ENCODE results near the gene OR11G2. TPM values are rescaled to one million over a fixed set of nuclear protein-coding genes. Genes with fewer than 3 reads are reported as not detected.
"Not testable (repeated sequence)": the region's sequence is repeated elsewhere in the genome, so short reads cannot be mapped to it uniquely, and the experiment has no call there.

Gene OR11G2
- total RNA-seq, 1 experiment from 2014 or later = not detected

DNA sequence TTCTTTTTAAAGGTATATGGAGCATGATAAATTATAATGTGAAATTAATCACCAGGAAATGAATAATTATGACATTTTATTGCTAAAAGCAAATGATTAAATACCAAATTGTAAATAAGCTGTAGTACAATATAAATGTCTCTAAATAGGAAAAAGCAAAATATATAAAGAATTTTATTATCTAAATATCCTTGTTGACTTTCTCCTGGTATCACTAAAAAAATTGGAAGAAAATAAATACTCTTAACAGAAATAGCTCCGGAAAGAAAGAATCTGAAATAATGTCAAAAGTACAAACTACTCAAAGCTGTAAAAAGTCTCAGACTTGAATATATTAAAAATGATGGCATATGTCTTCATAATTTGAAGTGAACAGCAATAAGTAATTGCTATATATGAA, 38.0 kb downstream of the OR11G2 start, which contains the start of gene OR11H7:
TSS of gene OR11H7 (plus strand) at position 301 of the 400 bp plus-strand sequence.
- Histone ChIP-seq H3K27me3 (ENCODE audit: insufficient read depth, low read depth) (no peaks in the 10 kb centered on the region), H3K27ac (no peak within 1 kb of the TSS), H3K4me2 (no peak within 1 kb of the TSS), H3K9me2 (ENCODE audit: insufficient read depth) (no peaks in the 10 kb centered on the region), H3F3A (ENCODE audit: insufficient read depth, low read depth) (no peaks in the 10 kb centered on the region), H4K20me1 (ENCODE audit: insufficient read depth) (no peaks in the 10 kb centered on the region), H3K4me1 (replicated peaks; ENCODE audit: insufficient read depth) (no peaks in the 10 kb centered on the region), H3K9me3 (ENCODE audit: insufficient read depth, low read depth) (no peaks in the 10 kb centered on the region), H2AFZ (no peak within 1 kb of the TSS), H3K4me3 (no peak within 1 kb of the TSS), H3K36me3 (ENCODE audit: low read depth) (no peaks in the 10 kb centered on the region), H3K79me2 (ENCODE audit: low read depth) (no peaks in the 10 kb centered on the region)
- no peak for DNase-seq
- ChIA-PET CTCF (no interaction called here), POLR2A (ENCODE audit: unreplicated experiment) (no interaction called here)
- no TSS peak for BruUV-seq (replicated peaks)
- no peak for TF ChIP-seq EZH2 (IDR thresholded peaks at IDR 0.05; ENCODE audit: low read depth)
- TF ChIP-seq, protein P1, sequence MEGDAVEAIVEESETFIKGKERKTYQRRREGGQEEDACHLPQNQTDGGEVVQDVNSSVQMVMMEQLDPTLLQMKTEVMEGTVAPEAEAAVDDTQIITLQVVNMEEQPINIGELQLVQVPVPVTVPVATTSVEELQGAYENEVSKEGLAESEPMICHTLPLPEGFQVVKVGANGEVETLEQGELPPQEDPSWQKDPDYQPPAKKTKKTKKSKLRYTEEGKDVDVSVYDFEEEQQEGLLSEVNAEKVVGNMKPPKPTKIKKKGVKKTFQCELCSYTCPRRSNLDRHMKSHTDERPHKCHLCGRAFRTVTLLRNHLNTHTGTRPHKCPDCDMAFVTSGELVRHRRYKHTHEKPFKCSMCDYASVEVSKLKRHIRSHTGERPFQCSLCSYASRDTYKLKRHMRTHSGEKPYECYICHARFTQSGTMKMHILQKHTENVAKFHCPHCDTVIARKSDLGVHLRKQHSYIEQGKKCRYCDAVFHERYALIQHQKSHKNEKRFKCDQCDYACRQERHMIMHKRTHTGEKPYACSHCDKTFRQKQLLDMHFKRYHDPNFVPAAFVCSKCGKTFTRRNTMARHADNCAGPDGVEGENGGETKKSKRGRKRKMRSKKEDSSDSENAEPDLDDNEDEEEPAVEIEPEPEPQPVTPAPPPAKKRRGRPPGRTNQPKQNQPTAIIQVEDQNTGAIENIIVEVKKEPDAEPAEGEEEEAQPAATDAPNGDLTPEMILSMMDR (conservative IDR thresholded peaks at IDR 0.05) = no peak
- intact Hi-C loops (cut with micrococcal nuclease; ENCODE audit: unreplicated experiment) = no loop called here

DNA sequence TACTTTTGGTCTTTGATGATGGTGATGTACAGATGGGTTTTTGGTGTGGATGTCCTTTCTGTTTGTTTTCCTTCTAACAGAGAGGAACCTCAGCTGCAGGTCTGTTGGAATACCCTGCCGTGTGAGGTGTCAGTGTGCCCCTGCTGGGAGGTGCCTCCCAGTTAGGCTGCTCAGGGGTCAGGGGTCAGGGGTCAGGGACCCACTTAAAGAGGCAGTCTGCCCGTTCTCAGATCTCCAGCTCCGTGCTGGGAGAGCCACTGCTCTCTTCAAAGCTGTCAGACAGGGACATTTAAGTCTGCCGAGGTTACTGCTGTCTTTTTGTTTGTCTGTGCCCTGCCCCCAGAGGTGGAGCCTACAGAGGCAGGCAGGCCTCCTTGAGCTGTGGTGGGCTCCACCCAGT, 44.7 kb downstream of the OR11G2 start:
- H3K79me2 ChIP-seq (ENCODE audit: low read depth); H3K4me3 ChIP-seq; H3K9me2 ChIP-seq (ENCODE audit: insufficient read depth); H2AFZ ChIP-seq; H3F3A ChIP-seq (ENCODE audit: insufficient read depth, low read depth); DNase-seq; POLR2A ChIA-PET (ENCODE audit: unreplicated experiment); intact Hi-C loops (cut with micrococcal nuclease; ENCODE audit: unreplicated experiment); H3K4me2 ChIP-seq; H3K27ac ChIP-seq; CTCF ChIA-PET; BruUV-seq (replicated peaks); H3K4me1 ChIP-seq (replicated peaks; ENCODE audit: insufficient read depth); H3K27me3 ChIP-seq (ENCODE audit: insufficient read depth, low read depth); H3K36me3 ChIP-seq (ENCODE audit: low read depth); H4K20me1 ChIP-seq (ENCODE audit: insufficient read depth); H3K9me3 ChIP-seq (ENCODE audit: insufficient read depth, low read depth): not testable (repeated sequence)

DNA sequence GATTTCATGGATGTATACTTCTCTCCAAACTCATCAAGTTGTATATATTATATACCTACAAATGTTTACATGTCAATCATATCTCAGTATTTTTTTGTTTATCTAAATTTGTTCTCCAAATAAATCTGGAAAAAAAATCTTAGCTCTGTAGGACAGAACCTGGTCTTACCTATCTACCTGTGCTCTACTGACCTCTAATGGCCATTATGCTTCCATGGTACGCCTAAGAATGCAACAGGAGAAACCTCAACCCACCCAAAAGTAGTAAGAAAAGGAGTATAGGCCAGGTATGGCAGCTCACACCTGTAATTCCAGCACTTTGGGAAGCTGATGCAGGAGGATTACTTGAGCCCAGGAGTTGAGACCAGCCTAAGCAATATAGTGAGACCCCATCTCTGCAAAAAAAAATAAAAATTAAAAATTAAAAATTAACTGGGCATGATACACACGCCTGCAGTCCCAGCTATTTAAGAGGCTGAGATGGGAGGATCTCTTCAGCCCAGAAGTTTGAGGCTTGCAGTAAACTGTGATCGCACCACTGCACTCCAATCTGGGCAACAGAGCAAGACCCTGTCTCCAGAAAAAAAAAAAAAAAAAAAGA, 57.0 kb downstream of the OR11G2 start:
- ChIA-PET CTCF (no interaction called here), POLR2A (ENCODE audit: unreplicated experiment) (no interaction called here)
- DNase-seq = peak in 1 of 2 experiments; percentile 35

More for the DNA sequence above, 57.0 kb downstream of the OR11G2 start:
- no peaks in the 10 kb centered on the region for H3K36me3 ChIP-seq (ENCODE audit: low read depth)
- TF ChIP-seq, protein P1 (conservative IDR thresholded peaks at IDR 0.05) = peak; percentile 56
- no peak for TF ChIP-seq EZH2 (IDR thresholded peaks at IDR 0.05; ENCODE audit: low read depth)
- no peaks in the 10 kb centered on the region for H3K4me1 ChIP-seq (replicated peaks; ENCODE audit: insufficient read depth)
- no peaks in the 10 kb centered on the region for H3K79me2 ChIP-seq (ENCODE audit: low read depth)
- H3K27ac ChIP-seq = no peak overlapping the region
- intact Hi-C loops (cut with micrococcal nuclease; ENCODE audit: unreplicated experiment) = no loop called here
- no peaks in the 10 kb centered on the region for H3K27me3 ChIP-seq (ENCODE audit: insufficient read depth, low read depth)
- no peak overlapping the region for H2AFZ ChIP-seq
- H3K9me2 ChIP-seq (ENCODE audit: insufficient read depth) = no peaks in the 10 kb centered on the region
- H3K4me2 ChIP-seq = no peak overlapping the region
- no peaks in the 10 kb centered on the region for H3K9me3 ChIP-seq (ENCODE audit: insufficient read depth, low read depth)
- H4K20me1 ChIP-seq (ENCODE audit: insufficient read depth) = no peaks in the 10 kb centered on the region
- H3F3A ChIP-seq (ENCODE audit: insufficient read depth, low read depth) = no peaks in the 10 kb centered on the region
- no TSS peak for BruUV-seq (replicated peaks)
- H3K4me3 ChIP-seq = no peak overlapping the region

Other genes starting within 250 kb of the OR11G2 start
- not detected in 2 replicates for gene OR4K15, start 215.3 kb upstream of the OR11G2 start, total RNA-seq (2021)
- not detected in 2 replicates for gene OR4Q2, start 188.7 kb upstream of the OR11G2 start, total RNA-seq (2021)
- gene OR4K14, start 171.6 kb upstream of the OR11G2 start, total RNA-seq (2021) = not detected in 2 replicates
- gene OR4K13, start 154.9 kb upstream of the OR11G2 start, total RNA-seq (2021) = not detected in 2 replicates
- not detected in 2 replicates for gene OR4L1, start 130.9 kb upstream of the OR11G2 start, total RNA-seq (2021)
- not detected in 2 replicates for gene OR4K17, start 80.2 kb upstream of the OR11G2 start, total RNA-seq (2021)
- gene OR4N5, start 52.1 kb upstream of the OR11G2 start, total RNA-seq (2021) = not detected in 2 replicates
- gene OR11H6, start 32.8 kb downstream of the OR11G2 start, total RNA-seq (2021) = not detected in 2 replicates
- gene OR11H7, start 38.1 kb downstream of the OR11G2 start, total RNA-seq (2021) = not detected in 2 replicates
- gene OR11H4, start 48.4 kb downstream of the OR11G2 start, total RNA-seq (2021) = not detected in 2 replicates
- gene TTC5, start 115.1 kb downstream of the OR11G2 start, total RNA-seq (2021) = 12.6 and 15.8 TPM in 2 replicates
- 30.8 and 34.0 TPM in 2 replicates for gene CCNB1IP1, start 142.4 kb downstream of the OR11G2 start, total RNA-seq (2021)
- gene PARP2, start 152.7 kb downstream of the OR11G2 start, total RNA-seq (2021) = 22.1 and 23.3 TPM in 2 replicates
- gene TEP1, start 222.6 kb downstream of the OR11G2 start, total RNA-seq (2021) = 18.4 and 20.4 TPM in 2 replicates
- 0.11 TPM in 1 of 2 replicates, not detected in the other for gene KLHL33, start 245.3 kb downstream of the OR11G2 start, total RNA-seq (2021)